Measurements from ENCODE around the gene FAM3B. TPM values are rescaled to one million over a fixed set of nuclear protein-coding genes. Genes with fewer than 3 reads are reported as not detected.

The FAM3B gene
- total RNA-seq, 1 experiment from 2014 or later, result 59.5 TPM

- intact Hi-C loops (cut with micrococcal nuclease; ENCODE audit: unreplicated experiment), result no loop called here
- H3K27me3 ChIP-seq (replicated peaks; ENCODE audit: control insufficient read depth, insufficient read depth, low read length), result no peaks in the 10 kb centered on the region
- TF ChIP-seq CTCF (IDR thresholded peaks at IDR 0.05; ENCODE audit: insufficient read depth in 1 of 2, low read depth in 1 of 2, low read length in 1 of 2, severe bottlenecking in 1 of 2, unreplicated experiment in 1 of 2), result no peak
- no peak overlapping the region for H3K4me3 ChIP-seq (ENCODE audit: low read depth, low read length)
- H3K4me1 Mint-ChIP-seq (ENCODE audit: low read depth, unreplicated experiment), result no peaks in the 10 kb centered on the region
- H3K4me1 ChIP-seq, result peaks cover 7% of the 10 kb centered on the region
- no peaks in the 10 kb centered on the region for H3K36me3 Mint-ChIP-seq (ENCODE audit: insufficient read depth, unreplicated experiment)
- H3K9me3 Mint-ChIP-seq (ENCODE audit: unreplicated experiment), result no peaks in the 10 kb centered on the region
- POLR2A ChIA-PET, result no interaction called here
- no peaks in the 10 kb centered on the region for H3K9me3 ChIP-seq
- no peak for DNase-seq
- no peak overlapping the region for H3K4me3 Mint-ChIP-seq (ENCODE audit: unreplicated experiment)
- no peaks in the 10 kb centered on the region for H3K27me3 Mint-ChIP-seq (ENCODE audit: insufficient read depth, unreplicated experiment)
- no TSS peak for BruUV-seq (replicated peaks)
- CTCF ChIA-PET, result no interaction called here
- no peaks in the 10 kb centered on the region for H3K36me3 ChIP-seq (ENCODE audit: control insufficient read depth, insufficient read depth, low read length)
- no peak overlapping the region for H3K27ac Mint-ChIP-seq (ENCODE audit: unreplicated experiment)
Observed at GRCh38 chr21:41393876-41394465, 77.4 kb downstream of the FAM3B start.

GRCh38 chr21:41396558-41397075 lies 80.0 kb downstream of the FAM3B start:
- Histone ChIP-seq H3K4me3 (ENCODE audit: low read depth, low read length) (no peak overlapping the region), H3K27me3 (replicated peaks; ENCODE audit: control insufficient read depth, insufficient read depth, low read length) (no peaks in the 10 kb centered on the region), H3K4me1 (peaks cover 7% of the 10 kb centered on the region), H3K36me3 (ENCODE audit: control insufficient read depth, insufficient read depth, low read length) (no peaks in the 10 kb centered on the region), H3K9me3 (no peaks in the 10 kb centered on the region)
- no TSS peak for BruUV-seq (replicated peaks)
- H3K27me3 Mint-ChIP-seq (ENCODE audit: insufficient read depth, unreplicated experiment), result no peaks in the 10 kb centered on the region
- H3K36me3 Mint-ChIP-seq (ENCODE audit: insufficient read depth, unreplicated experiment), result no peaks in the 10 kb centered on the region
- intact Hi-C loops (cut with micrococcal nuclease; ENCODE audit: unreplicated experiment), result no loop called here
- ChIA-PET CTCF (no interaction called here), POLR2A (no interaction called here)
- H3K4me1 Mint-ChIP-seq (ENCODE audit: low read depth, unreplicated experiment), result no peaks in the 10 kb centered on the region
- no peak overlapping the region for H3K4me3 Mint-ChIP-seq (ENCODE audit: unreplicated experiment)
- DNase-seq, result peak in 1 of 2 experiments; percentile 15
- no peak for TF ChIP-seq CTCF (IDR thresholded peaks at IDR 0.05; ENCODE audit: insufficient read depth in 1 of 2, low read depth in 1 of 2, low read length in 1 of 2, severe bottlenecking in 1 of 2, unreplicated experiment in 1 of 2)
- H3K9me3 Mint-ChIP-seq (ENCODE audit: unreplicated experiment), result peaks cover 9% of the 10 kb centered on the region
- H3K27ac Mint-ChIP-seq (ENCODE audit: unreplicated experiment), result no peak overlapping the region

DNA sequence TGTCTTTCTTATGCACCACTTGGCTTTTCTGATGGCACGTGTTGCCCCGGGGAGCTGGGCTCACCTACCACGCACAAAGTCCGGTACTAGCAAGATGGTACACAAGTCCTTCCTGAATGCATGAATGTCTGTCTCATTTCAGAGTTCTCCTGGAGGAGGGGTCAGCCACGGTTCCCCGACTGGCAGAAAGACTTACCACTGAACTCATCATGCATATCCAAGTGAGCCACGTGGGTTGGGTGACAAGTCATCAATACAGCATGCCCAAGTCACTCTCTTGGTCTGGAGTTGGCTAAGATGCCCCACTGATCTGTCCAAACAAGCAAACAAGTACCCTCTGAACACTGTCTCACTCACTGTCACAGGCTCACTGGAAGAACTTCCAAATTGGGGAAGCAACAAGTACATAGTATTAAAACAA lies 80.9 kb downstream of the FAM3B start:
- Histone ChIP-seq H3K27me3 (replicated peaks; ENCODE audit: control insufficient read depth, insufficient read depth, low read length) (no peaks in the 10 kb centered on the region), H3K4me1 (peaks cover 7% of the 10 kb centered on the region), H3K9me3 (no peaks in the 10 kb centered on the region), H3K36me3 (ENCODE audit: control insufficient read depth, insufficient read depth, low read length) (no peaks in the 10 kb centered on the region), H3K4me3 (ENCODE audit: low read depth, low read length) (no peak overlapping the region)
- intact Hi-C loops (cut with micrococcal nuclease; ENCODE audit: unreplicated experiment), result no loop called here
- no peak for DNase-seq
- Mint-ChIP-seq H3K9me3 (ENCODE audit: unreplicated experiment) (peaks cover 9% of the 10 kb centered on the region), H3K36me3 (ENCODE audit: insufficient read depth, unreplicated experiment) (no peaks in the 10 kb centered on the region), H3K27me3 (ENCODE audit: insufficient read depth, unreplicated experiment) (no peaks in the 10 kb centered on the region), H3K4me3 (ENCODE audit: unreplicated experiment) (no peak overlapping the region), H3K27ac (ENCODE audit: unreplicated experiment) (no peak overlapping the region), H3K4me1 (ENCODE audit: low read depth, unreplicated experiment) (no peaks in the 10 kb centered on the region)
- ChIA-PET CTCF (no interaction called here), POLR2A (no interaction called here)
- no TSS peak for BruUV-seq (replicated peaks)
- no peak for TF ChIP-seq CTCF (IDR thresholded peaks at IDR 0.05; ENCODE audit: insufficient read depth in 1 of 2, low read depth in 1 of 2, low read length in 1 of 2, severe bottlenecking in 1 of 2, unreplicated experiment in 1 of 2)

Measured in Caco-2 (cell line).